GM18508 (cell line): ENCODE results near the gene PCP4L1.
"Not testable (repeated sequence)": the region's sequence is repeated elsewhere in the genome, so short reads cannot be mapped to it uniquely, and the experiment has no call there.

Source experiments
- ATAC-seq: cut with Tn5 transposase; IDR thresholded peaks from one replicate; pipeline ENCODE4 v1.9.1; 2021; ENCODE audit warnings: moderate number of reproducible peaks; ENCODE audit not compliant: insufficient read depth, unreplicated experiment

PCP4L1 gene

GRCh38 chr1:161258439-161259344 lies at the start of gene PCP4L1:
Gene PCP4L1, plus strand, starts transcription at chr1:161258745. Its CDS starts 230 bp downstream, at chr1:161258975.
- ATAC-seq = no peak

DNA sequence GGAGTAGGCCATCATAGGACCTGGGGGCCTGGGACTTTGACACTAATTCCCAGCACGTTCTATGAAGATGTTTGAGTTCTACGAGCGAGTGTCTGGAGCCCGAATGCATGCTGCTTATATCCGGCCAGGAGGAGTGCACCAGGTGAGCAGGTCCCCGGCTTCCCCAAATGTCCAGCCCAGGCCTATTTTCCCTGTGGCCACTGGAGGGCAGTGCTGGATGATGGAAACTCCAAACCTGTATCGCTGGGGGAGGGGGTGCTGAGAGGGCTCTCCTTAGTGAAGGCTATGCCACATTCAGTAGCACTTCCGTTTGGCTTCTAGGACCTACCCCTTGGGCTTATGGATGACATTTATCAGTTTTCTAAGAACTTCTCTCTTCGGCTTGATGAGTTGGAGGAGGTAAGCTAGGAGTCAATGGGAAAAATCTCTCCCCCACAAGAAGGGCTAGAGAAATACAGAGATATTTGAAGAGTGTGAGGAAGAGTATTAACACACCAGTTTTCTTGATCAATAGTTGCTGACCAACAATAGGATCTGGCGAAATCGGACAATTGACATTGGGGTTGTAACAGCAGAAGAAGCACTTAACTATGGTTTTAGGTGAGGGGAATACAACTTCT lies 48.6 kb upstream of the PCP4L1 start:
- no peak for ATAC-seq

DNA sequence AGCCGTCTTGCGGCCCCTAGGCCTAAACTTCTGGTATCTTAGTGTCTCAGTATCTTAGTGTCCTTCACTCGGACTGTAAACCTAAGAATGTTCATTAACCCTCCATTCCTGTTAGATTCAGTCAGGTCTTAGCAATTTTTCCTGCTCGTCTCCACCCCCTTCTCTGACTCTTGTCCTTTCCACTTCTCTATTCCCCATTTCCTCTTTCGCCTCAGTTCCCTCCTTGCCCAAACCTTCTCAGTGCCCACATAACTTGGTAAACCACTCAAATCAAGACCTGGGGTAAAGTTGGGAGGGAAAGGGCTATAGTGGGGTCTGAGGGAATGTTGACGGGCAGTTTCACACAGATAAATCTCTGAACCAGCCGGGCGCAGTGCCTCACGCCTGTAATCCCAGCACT lies 44.2 kb upstream of the PCP4L1 start:
- no peak for ATAC-seq

DNA sequence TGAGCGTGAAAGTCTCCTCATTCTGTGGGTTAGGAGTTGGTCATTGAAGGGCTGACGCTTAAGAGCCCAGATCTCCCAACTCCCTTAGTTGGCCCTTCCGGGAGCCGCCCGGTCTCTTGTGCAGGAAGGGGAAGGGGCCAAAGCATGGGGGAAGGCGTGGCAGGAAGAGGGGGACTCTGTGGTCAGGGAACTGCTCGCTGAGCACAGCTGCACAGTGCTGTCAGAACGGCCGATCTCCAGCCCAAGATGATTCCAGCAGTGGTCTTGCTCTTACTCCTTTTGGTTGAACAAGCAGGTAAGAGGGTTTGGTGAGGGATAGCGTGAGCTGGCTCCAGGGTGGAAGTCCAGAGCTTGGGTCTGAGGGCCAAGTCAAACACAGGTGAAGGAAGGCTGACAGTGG lies 43.5 kb upstream of the PCP4L1 start, which contains the start of gene FCER1G:
FCER1G (plus strand) TSS at position 220 of the 400 bp plus-strand sequence; CDS start at position 247, 27 bp downstream.
- no peak for ATAC-seq

- peak; percentile 69 for ATAC-seq
Measured at GRCh38 chr1:161216945-161217712, 41.4 kb upstream of the PCP4L1 start.

GRCh38 chr1:161217831-161218230 lies 40.7 kb upstream of the PCP4L1 start:
- no peak for ATAC-seq

GRCh38 chr1:161218301-161219077 lies 40.1 kb upstream of the PCP4L1 start:
- ATAC-seq = no peak

DNA sequence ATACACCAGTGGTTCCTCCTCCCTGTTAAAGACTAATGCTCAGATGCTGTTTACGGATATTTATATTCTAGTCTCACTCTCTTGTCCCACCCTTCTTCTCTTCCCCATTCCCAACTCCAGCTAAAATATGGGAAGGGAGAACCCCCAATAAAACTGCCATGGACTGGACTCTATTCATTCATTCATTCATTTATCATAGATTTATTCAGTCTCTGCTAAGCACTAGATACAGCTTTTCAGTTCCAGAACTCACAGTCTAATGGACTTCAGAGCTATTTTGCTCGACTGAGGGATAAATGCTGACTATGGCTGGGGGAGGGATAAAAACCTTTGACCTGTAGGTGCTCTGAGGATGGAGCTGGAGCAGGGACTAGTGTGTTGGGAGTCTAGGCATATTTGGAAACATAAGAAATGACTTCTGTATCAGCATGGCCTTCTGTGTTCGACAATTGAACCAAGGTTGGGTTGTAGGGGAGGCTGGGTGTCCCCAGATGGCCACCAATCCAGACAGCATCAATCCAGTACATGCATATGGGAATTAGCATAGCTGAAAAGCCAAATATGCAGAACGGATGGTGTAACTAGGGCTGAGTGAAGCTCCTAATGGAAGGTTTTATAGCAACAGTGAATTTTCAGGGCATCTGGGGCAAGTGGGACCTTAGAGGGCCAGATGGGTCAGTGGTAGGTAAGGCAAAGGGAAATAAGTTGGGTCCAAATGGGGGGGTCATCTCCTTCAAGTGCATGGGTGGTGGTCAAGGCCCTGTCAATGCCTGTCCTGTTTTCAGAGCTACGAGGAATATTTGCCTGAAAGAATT lies 39.3 kb upstream of the PCP4L1 start:
- ATAC-seq = no peak

DNA sequence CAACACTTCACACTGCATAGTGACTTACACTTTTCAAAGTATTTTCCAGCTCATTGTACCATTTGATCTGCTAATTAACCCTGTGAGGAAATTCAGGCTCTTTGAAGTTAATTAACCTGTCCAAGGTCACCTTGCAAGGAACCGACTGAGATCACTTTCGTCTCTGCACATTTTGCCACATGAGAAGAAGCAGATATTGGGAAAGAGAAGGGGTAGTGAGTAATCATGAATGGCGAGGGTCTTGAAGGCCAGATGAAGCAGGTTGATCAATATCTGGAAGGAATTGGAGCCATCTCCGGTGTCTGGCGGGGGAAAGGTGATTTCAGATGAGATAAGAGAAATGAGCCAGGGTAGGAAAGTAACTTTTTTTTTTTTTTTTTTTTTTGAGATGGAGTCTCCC lies 38.5 kb upstream of the PCP4L1 start:
- no peak for ATAC-seq

- no peak for ATAC-seq
Measured at GRCh38 chr1:161222175-161223019, 36.1 kb upstream of the PCP4L1 start.

DNA sequence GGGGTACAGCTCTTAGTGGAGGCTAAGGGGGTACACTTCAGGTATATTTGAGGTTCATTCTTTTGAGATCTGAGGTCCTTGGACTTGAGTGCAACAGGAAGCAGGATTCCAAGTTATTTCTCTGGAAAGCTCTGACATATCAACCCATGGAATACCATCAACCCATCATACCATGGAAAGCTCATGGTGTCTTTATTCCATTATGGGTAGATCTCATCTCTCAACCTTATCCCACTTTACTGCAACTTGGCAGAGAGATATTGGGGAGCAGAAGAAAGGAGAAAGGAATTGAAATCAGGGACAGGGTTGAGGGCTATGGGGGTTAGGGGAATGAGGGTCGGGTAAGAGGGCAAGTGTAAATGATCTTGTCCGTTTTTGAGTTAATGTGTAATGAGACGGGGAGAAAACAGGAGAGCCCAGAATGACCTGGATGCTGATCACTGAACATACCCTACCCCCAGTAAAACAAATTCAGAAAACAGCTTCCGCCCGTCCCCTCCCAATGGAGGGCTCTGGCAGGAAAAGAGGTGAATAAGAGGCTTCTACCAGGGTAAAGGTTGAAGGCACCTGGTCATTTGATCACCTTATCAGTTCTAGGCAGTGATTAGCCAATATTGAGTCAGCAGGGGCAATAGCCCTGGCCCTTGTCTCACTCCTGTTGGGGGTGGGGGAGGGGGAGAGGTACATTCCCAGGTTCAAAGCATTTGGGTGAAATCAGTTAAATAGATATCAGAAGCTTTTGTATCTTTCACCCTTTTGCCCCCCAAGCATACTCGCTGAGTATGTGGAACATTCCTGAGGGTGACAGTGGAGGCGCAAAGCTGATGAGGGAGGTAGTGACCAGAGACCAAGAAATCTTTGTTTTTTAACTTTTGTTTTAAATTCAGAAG lies 34.5 kb upstream of the PCP4L1 start:
- no peak for ATAC-seq

DNA sequence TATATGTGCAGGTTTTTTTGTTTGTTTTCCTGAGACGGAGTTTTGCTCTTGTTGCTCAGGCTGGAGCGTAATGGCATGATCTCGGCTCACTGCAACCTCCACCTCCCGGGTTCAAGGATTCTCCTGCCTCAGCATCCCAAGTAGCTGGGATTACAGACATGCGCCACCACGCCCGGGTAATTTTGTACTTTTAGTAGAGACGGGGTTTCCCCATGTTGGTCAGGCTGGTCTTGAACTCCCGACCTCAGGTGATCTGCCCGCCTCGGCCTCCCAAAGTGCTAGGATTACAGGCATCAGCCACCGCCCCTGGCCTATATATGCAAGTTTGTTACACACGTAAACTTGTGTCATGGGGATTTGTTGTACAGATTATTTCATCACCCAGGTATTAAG lies 33.9 kb upstream of the PCP4L1 start:
- not testable (repeated sequence) for ATAC-seq

DNA sequence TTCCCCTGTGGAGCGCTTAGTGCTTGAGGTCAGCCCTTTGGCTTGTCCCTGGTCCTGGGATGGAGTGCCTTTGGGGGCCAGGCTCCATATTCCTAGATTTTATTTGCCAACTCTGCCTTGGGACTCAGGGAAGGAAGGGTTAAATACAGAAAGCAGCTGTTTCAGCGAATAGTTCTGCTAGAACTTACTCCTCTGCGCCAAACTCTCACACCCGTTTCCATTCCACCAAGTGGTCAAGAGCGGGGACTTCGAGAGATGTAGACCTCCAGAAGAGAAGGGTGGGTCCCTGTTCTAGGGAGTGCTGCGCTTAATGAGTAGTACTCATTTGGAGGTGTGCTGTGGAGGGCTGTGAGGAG lies 33.4 kb upstream of the PCP4L1 start:
- ATAC-seq = peak; percentile 0

GRCh38 chr1:161225534-161226319 lies 32.8 kb upstream of the PCP4L1 start, which contains the start of gene TOMM40L:
Gene TOMM40L, plus strand, starts transcription at chr1:161226060. Its CDS starts 430 bp downstream, at chr1:161226490.
- ATAC-seq = peak; percentile 87

DNA sequence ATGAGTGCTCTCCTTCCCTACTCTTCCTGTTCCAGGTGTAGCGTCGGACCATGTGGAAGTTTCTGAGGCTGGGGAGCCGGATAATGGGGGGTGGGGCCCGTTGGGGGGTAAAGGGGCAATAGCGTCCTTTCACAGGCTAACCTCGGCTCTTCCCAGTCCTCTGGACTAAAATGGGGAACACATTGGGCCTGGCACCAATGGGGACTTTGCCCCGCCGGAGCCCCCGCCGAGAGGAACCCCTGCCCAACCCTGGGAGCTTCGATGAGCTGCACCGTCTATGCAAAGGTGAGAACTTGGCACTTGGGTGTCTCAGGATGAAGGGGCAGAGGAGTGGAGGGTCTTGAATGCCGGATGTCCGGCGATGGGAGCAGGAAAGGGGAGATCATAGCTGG lies 32.2 kb upstream of the PCP4L1 start:
- ATAC-seq = no peak

- ATAC-seq = no peak
Measured at GRCh38 chr1:161226759-161227158, 31.8 kb upstream of the PCP4L1 start.
